GM13976 (cell line): ENCODE data around the gene NAMPT.
"Not testable (repeated sequence)": the region's sequence is repeated elsewhere in the genome, so short reads cannot be mapped to it uniquely, and the experiment has no call there.

Experiments
- DNase-seq: peaks from one replicate; pipeline ENCODE4 v3.0.0; 2012; ENCODE audit warnings: low spot score
- in situ Hi-C: fragments of 300-500 bp; cut with MboI; formaldehyde crosslinking; loops from one replicate; pipeline ENCODE4 v1.12.0; 2022; ENCODE audit warnings: low sequenced_read_pairs, mixed read lengths, inconsistent platforms; ENCODE audit not compliant: unreplicated experiment
- TF ChIP-seq, protein P1 (sequence below): IDR thresholded peaks from 2 replicates; pipeline ENCODE4 v1.5.1; 2012; ENCODE audit warnings: borderline replicate concordance, mild to moderate bottlenecking; ENCODE audit not compliant: insufficient read depth; ENCODE audit errors: extremely low read depth, missing control alignments, control extremely low read depth

NAMPT gene

DNA sequence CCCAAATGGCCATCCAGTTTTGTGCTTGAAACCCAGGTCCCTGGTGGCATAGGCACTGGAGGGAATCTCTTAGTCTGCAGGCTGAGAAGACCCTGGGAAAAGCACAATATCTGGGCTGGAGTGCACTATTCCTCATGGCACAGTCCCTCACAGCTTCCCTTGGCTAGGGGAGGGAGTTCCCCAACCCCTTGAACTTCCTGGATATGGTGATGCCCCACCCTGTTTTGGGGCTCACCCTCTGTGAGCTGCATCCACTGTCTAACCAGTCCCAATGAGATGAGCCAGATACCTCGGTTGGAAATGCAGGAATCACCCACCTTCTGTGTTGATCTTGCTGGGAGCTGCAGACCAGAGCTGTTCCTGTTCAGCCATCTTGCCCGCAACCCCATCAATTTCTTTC lies 19.8 kb upstream of the NAMPT start:
- TF ChIP-seq, protein P1, sequence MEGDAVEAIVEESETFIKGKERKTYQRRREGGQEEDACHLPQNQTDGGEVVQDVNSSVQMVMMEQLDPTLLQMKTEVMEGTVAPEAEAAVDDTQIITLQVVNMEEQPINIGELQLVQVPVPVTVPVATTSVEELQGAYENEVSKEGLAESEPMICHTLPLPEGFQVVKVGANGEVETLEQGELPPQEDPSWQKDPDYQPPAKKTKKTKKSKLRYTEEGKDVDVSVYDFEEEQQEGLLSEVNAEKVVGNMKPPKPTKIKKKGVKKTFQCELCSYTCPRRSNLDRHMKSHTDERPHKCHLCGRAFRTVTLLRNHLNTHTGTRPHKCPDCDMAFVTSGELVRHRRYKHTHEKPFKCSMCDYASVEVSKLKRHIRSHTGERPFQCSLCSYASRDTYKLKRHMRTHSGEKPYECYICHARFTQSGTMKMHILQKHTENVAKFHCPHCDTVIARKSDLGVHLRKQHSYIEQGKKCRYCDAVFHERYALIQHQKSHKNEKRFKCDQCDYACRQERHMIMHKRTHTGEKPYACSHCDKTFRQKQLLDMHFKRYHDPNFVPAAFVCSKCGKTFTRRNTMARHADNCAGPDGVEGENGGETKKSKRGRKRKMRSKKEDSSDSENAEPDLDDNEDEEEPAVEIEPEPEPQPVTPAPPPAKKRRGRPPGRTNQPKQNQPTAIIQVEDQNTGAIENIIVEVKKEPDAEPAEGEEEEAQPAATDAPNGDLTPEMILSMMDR: no peak
- no peak for DNase-seq
- in situ Hi-C loops: no loop called here

DNA sequence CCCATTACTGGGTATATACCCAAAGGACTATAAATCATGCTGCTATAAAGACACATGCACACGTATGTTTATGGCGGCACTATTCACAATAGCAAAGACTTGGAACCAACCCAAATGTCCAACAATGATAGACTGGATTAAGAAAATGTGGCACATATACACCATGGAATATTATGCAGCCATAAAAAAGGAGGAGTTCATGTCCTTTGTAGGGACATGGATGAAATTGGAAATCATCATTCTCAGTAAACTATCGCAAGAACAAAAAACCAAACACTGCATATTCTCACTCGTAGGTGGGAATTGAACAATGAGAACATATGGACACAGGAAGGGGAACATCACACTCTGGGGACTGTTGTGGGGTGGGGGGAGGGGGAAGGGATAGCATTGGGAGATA lies 13.8 kb upstream of the NAMPT start:
- in situ Hi-C loops, DNase-seq: not testable (repeated sequence)

DNA sequence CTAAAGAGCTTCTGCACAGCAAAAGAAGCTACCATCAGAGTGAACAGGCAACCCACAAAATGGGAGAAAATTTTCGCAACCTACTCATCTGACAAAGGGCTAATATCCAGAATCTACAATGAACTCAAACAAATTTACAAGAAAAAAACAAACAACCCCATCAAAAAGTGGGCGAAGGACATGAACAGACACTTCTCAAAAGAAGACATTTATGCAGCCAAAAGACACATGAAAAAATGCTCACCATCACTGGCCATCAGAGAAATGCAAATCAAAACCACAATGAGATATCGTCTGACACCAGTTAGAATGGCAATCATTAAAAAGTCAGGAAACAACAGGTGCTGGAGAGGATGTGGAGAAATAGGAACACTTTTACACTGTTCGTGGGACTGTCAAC lies 13.4 kb upstream of the NAMPT start:
- DNase-seq, in situ Hi-C loops: not testable (repeated sequence)

DNA sequence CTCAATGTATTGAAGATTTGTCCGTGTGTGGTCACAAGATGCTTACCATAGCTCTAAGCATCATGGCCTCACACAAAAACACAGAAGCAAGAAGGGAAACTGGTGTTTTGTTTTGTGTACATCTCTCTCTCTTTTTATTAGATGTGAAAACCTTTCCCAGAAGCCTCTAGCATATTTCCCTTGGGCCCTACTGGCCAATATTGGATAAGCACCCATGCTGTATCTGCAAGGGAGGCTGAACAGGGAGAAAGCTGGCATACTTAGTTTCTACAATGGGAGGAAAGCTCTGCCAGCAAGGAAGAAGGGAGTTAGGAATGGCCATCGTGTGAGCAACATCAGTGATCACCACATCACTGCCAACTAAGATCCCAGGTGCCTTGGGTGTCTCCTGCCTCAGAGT lies 9.6 kb upstream of the NAMPT start:
- in situ Hi-C loops: no loop called here
- TF ChIP-seq, protein P1: no peak
- DNase-seq: no peak

DNA sequence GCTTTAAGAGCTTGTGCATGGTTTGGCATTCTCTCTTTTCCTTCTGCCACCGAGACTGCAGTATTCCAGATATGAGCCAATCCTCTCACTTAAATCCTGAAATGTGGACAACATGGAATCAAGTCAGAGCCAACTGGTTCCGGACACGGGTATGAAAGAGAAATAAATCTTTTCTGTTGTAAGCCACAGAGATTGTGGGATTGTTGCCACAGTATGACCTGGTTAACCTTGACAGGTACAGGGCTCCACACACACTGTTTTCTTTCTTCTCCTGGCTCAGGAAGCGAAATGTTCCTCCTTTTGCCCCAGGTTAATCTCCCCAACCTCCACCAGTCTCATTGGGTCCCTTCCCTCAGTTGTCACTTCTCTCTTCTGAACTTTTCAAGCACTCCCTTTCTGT lies 6.5 kb upstream of the NAMPT start:
- in situ Hi-C loops: no loop called here
- TF ChIP-seq, protein P1: no peak
- no peak for DNase-seq

GRCh38 chr7:106290319-106290718 lies 5.5 kb upstream of the NAMPT start:
- in situ Hi-C loops: no loop called here
- no peak for DNase-seq
- TF ChIP-seq, protein P1: no peak

DNA sequence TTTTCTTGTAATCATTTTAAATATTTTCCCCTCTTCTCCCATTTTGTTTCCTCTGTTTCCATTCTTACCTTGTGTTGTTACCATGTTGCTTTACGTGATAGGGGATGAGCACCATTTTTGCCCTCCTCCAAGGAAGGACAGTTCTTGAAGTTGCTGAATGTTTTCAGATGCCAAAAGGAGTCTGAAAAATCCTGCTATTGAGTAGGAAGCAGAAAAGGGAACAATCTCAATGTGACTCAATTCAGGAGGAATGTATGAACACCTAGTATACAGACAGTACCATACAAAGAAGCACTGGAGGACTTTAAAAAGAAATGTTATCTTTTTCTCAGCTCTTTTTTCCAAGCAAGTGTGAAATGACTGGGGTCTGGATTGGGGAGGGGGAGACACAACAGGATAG lies 5.1 kb upstream of the NAMPT start:
- no peak for DNase-seq
- in situ Hi-C loops: no loop called here
- TF ChIP-seq, protein P1: no peak

- in situ Hi-C loops: no loop called here
- TF ChIP-seq, protein P1: no peak
- DNase-seq: no peak
These were observed 3.5 kb upstream of the NAMPT start for GRCh38 chr7:106288263-106288662.
